HG03039 (cell line): ENCODE measurements around the gene OR56B4.
"Not testable (repeated sequence)": the region's sequence is repeated elsewhere in the genome, so short reads cannot be mapped to it uniquely, and the experiment has no call there.

Source experiments
- ATAC-seq: cut with Tn5 transposase; IDR thresholded peaks from one replicate; pipeline ENCODE4 v1.9.1; 2021; ENCODE audit warnings: mild to moderate bottlenecking, moderate library complexity; ENCODE audit not compliant: unreplicated experiment

The OR56B4 gene, protein sequence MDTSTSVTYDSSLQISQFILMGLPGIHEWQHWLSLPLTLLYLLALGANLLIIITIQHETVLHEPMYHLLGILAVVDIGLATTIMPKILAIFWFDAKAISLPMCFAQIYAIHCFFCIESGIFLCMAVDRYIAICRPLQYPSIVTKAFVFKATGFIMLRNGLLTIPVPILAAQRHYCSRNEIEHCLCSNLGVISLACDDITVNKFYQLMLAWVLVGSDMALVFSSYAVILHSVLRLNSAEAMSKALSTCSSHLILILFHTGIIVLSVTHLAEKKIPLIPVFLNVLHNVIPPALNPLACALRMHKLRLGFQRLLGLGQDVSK

DNA sequence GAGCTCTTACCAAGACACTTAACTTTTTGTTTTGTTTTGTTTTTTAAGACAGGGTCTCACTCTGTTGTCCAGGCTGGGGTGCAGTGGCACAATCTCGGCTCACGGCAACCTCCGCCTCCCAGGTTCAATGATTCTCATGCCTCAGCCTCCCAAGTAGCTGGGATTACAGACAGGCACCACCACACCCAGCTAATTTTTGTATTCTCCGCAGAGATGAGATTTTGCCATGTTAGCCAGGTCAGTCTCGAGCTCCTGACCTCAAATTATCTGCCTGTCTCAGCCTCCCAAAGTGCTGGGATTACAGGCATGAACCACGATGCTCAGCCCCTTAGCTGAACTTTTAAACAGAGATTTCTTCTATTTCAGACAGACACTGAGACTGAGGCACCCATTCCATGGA lies at the start of gene OR56B4:
Gene OR56B4 (plus strand): TSS at position 301 of the 400 bp plus-strand sequence. CDS start 95 bp downstream, at position 396.
- ATAC-seq = not testable (repeated sequence)

DNA sequence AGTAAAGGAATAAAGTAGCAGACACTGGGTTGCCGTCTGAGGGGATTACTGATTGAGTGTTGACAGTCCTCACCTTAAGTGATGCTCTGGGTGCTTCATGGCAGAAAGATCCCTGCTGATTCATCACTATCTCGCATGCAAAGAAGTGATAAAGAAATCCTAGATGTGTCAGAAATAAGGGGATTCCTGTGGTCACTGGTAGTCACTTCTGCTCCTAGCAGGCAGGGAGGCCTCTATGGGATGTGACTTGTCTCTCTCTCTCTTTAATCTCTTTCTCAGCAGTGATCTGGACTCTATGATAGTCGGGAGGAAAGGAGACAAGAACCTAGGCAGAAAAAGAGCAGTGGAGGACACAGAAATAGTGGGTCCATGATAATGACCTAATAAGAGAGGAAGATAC lies 46.0 kb upstream of the OR56B4 start:
- no peak for ATAC-seq

DNA sequence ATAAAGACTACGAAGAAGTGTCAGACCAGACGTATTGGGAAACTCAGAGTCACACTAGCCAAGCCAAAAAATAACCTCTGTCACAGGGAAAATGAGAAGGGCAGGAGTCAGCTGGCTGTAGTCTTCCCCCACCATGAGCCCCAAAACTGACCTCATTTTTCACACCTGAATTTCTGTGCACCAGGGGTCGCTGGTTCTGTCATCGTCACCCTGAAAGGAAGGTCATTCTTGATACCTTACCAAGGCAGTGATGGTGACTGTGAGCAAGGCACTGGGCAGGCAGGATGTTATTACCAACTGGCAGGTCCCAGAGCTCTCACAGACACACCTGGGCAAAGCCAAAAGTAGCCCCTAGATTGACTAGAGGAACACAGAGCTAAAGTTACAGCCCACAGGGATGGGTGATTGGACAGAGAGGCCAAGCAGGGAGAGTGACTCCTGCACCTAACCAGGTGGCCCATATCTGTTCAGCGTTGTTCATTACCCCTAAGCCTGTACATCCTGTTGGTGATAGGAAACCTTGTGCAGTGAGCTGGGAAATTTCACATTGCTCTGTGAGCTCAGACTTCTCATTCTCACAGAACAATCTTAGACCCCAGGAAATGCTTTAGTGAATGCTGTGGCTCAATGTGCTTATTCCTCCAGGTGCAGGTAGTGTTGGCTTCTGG lies 44.7 kb upstream of the OR56B4 start:
- ATAC-seq = no peak

DNA sequence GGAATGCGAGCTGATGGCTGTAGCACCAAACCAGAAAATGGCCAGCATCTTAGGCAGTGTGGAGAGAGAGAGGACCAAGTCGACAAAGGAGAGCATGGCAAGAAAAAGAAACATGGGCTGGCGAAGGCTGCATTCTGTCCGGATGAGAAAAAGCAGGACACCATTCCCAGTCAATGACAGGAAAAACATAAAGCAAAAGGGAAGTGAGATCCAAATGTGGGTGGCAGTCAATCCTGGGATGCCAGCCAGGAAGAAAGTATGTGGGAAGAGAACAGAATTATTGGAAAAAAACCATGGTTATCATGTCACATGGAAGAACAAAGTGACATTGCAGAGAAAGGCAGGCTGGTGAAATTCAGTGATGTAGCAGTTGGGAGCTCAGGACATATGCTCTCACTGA lies 40.0 kb upstream of the OR56B4 start:
- ATAC-seq = no peak

DNA sequence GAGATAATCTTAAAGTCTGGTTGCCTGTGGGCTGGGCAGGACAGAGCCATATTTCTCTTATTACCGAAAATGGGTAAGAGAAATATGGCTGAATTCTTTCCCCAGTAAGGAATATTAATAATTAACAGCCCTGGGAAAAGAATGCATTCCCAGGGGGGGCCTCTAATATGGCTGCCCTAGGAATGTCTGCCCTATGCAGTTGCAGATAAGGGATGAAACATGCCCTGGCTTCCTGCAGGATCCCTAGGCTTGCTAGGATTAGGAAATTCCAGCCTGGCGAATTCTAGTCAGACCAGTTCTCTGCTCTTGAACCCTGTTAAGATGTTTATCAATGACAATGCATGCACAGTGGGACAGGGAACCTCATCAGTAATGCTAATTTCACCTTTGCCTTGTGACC lies 31.0 kb upstream of the OR56B4 start:
- ATAC-seq = not testable (repeated sequence)

DNA sequence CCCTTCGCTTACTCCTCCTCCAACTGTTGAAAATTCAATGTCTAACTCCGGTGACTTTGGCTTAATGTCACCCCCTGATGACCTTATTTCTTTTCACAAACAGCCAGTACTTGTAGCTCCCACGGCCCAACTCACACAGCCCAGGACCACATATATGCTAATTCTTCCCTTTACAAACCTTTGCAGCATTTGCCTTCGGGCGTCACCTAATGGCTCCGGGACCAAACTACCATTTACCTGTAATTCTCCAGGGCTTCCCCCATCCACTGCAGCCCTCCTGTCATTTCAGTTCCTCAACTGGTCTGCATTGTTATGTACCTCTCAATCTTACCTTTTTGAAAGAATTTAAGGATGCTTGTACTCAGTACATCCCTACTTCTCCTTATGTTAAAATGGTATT lies 29.8 kb upstream of the OR56B4 start:
- no peak for ATAC-seq

DNA sequence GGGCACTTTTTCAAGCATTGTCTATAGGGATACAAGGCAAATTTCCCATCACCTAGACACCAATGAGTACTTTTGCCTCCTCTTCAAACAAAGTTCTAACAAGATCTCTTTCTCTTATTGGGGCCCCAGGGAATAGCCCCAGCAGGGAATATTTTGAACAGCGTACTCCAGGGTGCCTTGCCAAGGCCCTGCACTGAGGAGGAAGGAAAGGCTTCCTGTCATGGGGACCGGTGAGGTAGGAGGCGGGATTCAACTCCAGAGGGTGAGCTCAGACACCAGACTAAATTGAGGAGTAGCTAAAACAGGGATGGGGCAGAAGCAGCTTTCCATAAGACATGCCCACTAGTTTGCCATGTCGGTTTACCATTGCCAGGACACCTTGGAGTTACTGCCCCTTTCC lies 28.0 kb upstream of the OR56B4 start:
- ATAC-seq = no peak

DNA sequence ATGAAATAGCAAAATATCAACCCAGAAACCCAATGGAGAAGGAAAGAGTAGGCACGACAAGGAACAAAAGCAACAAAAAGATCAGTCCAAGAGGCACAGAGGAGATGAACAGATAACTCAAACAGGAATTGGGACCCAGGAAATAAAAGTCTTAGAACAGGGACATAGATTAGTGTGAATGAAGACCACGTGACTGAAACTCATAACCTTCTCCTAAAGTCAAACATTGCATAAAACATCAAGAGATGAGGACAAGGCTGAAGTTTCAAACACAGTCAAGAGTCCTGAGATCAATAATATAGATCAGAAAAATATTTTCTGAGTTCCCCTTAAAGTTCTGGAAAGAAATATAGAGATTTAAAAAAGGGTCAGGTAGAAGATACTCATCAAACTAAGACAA lies 24.4 kb upstream of the OR56B4 start:
- ATAC-seq = no peak

DNA sequence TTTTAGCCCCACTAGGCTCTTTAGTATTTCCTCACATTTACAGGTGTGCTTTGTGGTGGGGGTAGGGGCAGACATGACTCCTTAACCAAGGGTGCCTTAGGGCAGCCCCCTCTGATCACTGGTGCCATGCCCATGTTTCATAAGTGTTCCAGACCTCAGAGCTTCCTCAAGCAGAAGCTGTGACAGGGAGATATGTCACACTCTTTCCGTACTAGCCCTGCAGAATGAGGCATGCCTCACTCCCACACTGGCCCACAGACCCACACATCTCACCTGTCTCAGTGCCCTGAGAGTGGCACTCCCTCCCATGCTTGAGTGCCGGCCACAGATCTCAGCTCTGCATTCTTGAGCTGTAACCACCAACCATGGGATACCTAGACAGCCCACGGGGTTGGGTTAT lies 22.9 kb upstream of the OR56B4 start:
- ATAC-seq = no peak

DNA sequence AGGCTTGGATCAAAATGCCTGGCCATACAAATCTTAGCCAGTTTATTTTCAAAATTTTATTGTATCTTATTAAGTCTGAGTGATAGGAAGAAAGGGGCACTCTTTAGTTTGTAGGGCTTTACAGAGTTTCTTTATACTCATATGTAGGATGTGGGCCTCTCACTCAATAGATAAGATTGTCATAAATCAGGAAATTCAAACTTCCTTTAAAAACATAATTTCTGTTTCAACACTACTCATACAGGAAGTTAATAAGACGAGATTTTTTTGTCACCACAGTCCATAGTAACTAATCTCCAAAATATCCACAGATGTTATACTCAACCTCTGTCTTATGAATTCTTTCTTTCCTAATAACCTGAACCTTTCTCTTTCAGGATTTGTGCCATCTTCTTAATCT lies 13.3 kb upstream of the OR56B4 start:
- no peak for ATAC-seq

DNA sequence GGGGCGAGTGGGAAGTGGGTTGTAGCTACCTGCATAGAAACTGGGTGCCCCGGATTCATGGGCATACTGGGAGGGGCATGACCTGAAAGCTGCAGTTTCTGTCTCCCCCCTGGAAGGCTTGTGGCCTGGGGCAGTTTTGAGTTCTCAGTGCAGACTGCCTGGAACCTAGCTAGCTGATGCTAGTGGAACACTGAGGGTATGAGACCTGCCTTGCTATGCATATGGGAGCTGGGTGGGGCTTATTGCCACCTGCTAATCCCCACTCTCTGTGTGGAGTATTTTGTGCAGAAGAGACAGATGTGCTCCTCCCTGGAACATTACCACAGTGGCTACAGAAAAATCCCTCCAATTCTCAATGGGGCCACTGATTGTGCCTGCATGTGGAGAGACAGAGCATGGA lies 11.7 kb upstream of the OR56B4 start:
- no peak for ATAC-seq

DNA sequence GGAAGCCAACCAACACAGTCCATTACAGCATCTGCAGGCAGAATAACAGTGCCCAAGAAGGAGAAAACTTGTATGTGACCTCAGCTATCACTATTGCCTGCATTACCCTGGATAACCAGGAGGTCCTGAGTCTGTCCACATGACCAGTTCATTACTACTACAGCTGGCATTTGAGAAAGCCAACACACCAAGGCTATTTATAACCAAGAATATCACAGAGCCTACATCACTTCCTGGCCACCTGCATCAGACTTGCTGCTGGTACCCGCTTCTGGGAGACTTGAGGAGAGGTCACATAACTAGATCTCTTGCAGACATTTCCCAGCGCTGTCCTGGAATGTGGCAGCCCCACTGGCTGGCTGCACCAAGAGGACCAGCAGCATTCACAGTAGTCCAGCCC lies 11.1 kb upstream of the OR56B4 start:
- ATAC-seq = no peak

DNA sequence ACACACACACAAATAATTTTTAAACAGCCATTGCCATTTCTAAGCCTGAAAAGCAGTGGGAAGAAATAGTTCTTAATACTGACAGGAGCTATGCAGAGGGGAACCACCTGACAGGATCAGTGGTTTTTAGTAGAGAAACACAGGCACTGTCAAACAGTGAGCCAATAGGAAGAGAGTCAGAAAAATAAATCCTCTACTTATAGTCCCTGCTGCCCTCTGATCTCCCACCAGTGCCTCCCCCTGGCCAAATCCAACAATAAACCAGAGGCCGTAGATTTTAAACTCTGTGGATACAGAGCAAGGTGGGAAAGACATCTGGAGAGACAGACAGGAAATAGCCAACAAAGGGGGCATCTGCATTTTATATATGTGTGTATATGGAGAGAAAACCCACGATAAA lies 7.9 kb upstream of the OR56B4 start:
- ATAC-seq = no peak

DNA sequence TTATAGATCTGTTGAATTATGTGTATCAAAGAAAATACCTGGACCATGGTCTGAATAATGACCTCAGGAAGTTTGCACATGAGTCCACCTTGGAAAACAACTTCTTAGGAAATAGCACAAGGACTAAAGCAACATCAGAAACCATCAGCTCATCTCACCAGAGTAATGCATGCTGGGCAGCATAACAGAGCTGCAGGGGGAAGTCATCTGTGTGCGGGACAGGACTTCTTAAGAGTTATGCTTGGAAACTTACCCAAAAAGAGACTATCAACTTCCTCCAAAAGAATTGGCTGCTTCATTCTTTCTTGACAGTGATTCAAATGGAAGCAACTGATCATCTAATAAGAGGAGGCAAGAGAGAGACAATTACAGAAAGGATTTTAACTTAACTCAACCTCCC lies 2.5 kb downstream of the OR56B4 start:
- ATAC-seq = no peak

DNA sequence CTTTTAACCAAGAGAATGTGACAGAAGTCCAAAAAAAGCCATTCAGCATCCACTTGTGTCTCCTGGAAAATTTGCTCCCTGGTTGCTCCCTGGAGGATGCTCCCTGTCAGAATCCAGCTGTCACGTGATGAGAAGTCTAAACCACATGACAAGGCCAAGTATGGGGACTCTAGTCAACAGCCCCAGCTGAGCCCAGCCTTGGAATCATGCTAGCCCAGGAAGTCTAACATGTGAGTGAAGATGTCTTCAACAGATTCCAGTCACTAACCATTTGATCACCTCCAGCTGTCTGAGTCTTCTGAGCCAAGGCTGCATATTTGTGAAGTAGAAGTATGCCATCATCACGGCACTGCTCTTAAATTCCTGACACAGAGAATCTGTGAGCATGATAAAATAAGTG lies 4.2 kb downstream of the OR56B4 start:
- ATAC-seq = no peak

DNA sequence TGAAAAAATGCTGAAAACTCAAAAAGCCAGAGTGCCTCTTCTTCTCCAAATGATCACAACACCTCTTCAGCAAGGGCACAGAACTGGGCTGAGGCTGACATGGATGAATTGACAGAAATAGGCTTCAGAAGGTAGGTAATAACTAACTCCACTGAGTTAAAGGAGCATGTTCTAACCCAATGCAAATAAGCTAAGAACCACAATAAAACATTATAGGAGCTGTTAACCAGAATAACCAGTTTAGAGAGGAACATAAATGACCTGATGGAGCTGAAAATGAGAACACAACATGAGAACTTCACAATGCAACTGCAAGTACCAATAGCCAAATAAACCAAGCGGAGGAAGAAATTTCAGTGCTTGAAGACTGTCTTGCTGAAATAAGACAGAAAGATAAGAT lies 9.2 kb downstream of the OR56B4 start:
- no peak for ATAC-seq

DNA sequence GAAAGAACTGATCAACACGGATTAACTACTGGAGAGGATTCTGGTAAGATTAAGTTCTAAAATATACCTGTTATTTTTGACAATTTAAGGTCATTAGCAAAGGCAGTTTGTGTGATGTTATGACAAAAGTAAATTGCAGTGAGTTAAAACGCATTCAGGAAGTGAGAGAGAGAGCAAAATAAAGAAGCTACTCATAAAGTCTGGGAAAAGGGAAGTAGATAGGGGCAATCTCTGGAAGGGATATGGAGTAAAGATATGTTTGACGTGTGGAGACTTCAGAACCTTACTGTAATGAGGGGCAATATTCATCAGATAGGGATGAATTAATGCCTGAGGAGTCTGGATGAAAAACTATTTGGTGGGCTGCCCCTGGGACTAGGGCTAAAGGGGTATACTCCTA lies 16.8 kb downstream of the OR56B4 start:
- ATAC-seq = no peak

DNA sequence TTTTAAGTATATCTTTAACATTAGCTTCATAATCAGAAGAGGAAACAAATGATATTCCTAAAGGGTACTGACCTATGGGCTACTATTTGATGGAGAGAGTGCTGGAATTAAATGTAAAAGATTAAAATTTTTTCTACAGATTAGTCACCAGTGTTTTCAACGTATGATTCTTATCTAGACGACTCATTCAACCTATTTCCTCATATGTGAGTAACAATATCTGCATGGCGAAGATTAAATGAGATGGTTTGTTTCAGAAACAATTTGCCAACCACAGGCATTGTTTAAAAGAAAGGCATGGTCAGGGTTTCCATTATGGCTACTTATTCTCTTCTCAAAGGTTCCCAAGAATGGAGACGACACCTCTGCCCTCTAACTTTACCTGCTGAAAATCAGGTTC lies 20.4 kb downstream of the OR56B4 start:
- ATAC-seq = no peak

DNA sequence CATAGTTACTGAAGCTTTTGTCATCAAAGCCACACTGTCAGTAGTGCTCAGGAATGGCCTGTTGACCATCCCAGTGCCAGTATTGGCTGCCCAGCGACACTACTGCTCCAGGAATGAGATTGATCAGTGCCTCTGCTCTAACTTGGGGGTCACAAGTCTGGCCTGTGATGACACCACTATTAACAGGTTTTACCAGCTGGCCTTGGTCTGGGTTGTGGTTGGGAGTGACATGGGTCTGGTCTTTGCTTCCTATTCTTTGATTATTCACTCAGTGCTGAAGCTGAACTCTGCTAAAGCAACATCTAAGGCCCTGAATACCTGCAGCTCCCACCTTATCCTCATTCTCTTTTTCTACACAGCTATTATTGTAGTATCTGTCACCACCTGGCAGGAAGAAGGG lies 21.5 kb downstream of the OR56B4 start:
- ATAC-seq = no peak

DNA sequence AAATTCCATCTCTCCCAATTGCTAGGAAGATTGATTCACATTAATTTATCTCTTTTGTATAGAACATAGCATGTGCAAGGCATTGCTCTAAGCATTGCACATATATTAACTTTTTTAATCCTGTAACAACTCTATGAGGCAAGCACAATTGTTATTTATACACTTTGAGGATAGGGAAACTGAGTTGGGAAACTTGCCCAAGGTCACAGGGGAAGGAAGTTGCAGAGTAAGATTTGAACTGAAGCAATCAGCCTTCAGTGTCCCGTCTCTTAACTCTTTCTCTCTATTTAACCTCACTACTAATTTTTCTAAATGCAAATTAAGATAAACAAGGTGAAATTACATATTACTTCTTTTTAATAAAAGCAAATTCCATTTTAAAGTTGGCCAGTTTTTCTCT lies 22.2 kb downstream of the OR56B4 start:
- no peak for ATAC-seq

DNA sequence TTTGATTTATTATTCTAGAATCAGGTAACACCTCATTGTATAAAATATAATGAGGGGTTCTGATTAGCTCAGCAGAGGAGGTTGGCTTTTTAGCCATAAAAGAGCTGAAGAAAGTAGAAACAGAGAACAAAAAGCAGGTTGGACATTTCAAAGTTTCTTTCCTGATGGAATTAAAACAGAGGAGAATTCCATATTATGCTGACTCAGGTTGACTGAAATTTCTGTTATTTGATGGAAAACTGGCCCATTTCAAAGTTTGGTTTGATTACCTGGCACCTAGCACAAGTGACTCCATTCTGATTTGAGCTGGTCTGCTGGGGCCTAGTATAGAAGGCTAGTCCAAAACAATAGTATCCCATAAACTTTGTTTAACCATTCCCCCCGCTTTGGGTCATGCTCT lies 24.9 kb downstream of the OR56B4 start:
- ATAC-seq = no peak

DNA sequence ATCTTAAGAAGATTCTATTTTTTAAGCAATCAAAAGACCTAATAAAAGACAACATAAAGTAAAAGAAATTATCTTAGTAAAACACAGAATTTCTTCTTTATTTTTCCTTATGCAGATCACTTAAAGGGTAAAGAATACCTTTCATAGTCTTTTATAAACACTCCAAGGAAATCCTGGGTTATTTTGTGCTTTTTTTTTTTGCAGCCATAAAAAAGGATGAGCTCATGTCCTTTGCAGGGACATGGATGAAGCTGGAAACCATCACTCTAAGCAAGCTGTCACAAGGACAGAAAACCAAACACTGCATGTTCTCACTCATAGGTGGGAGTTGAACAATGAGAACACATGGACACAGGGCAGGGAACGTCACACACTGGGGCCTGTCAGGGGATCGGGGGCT lies 28.5 kb downstream of the OR56B4 start:
- not testable (repeated sequence) for ATAC-seq

DNA sequence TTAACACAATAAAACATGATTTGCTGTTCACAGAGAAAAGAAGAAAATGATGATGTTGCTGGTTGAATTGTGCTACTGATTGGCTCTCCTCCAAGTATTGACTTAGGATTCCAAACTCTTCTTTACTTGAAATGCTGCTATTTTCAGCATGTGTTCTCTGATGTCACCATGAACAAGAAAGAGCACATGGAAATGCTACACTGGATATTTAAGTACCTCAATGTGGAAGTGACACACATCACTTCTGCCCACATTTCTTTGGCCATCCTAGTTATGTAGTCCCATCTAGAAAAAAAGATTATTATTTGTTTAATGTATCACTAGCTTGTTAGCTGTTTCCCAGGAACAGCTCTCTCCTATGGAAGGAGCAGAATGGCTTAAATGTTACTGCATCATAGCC lies 35.5 kb downstream of the OR56B4 start:
- no peak for ATAC-seq
